Stomach (tissue), 9 donors: ENCODE results near the gene CAPN3. TPM values are rescaled to one million over a fixed set of nuclear protein-coding genes. Genes with fewer than 3 reads are reported as not detected.

Source experiments
- DNase-seq, 2 donors: peaks; one replicate each; pipeline versions ENCODE4 v3.0.0 to v3.0.0-alpha.2; 2013 to 2019
- H3K27ac ChIP-seq, 5 donors: fragments of 200-600 bp in 4 of 5; sonication (generic) in 4 of 5; one replicate each; pipeline ENCODE4 v1.5.1; 2013 to 2019; ENCODE audit warnings: mild to moderate bottlenecking in 1 of 5, moderate library complexity in 1 of 5
- H3K27me3 ChIP-seq, 3 donors: fragments of 200-600 bp; sonication (generic); one replicate each; pipeline ENCODE4 v1.5.1; 2017 to 2019; ENCODE audit warnings: mixed run types in 1 of 3
- H3K36me3 ChIP-seq, 4 donors: fragments of 200-600 bp; sonication (generic); 1 replicate in 3 of 4; 2 replicates in 1 of 4; pipeline ENCODE4 v1.5.1; 2016 to 2019
- H3K4me1 ChIP-seq, 4 donors: fragments of 200-600 bp; sonication (generic); one replicate each; pipeline ENCODE4 v1.5.1; 2016 to 2019
- H3K4me3 ChIP-seq, 4 donors: fragments of 200-600 bp; sonication (generic) in 3 of 4; one replicate each; pipeline ENCODE4 v1.5.1; 2016 to 2019; ENCODE audit warnings: mild to moderate bottlenecking in 1 of 4
- H3K9me3 ChIP-seq, 4 donors: fragments of 200-600 bp; sonication (generic); one replicate each; pipeline ENCODE4 v1.5.1; 2016 to 2019
- CTCF ChIP-seq, 7 experiments: fragments of 450-650 bp in 4 of 7; fragments of 200-600 bp in 3 of 7; sonication (generic) in 3 of 7; IDR thresholded peaks; one replicate each; pipeline ENCODE4 v1.5.1; 2016 to 2019; ENCODE audit warnings: antibody characterized with exemption in 7 of 7, control low read depth in 2 of 7, mild to moderate bottlenecking in 1 of 7
- EP300 ChIP-seq: sonication (generic); formaldehyde crosslinking; IDR thresholded peaks from one replicate; pipeline ENCODE4 v1.6.1; 2017; ENCODE audit warnings: antibody characterized with exemption
- POLR2A ChIP-seq, 4 donors: fragments of 450-650 bp; IDR thresholded peaks; one replicate each; pipeline ENCODE4 v1.6.1; 2016; ENCODE audit warnings: antibody characterized with exemption in 4 of 4, control low read depth in 2 of 4, mild to moderate bottlenecking in 1 of 4, moderate library complexity in 1 of 4
- POLR2AphosphoS5 ChIP-seq, 3 donors: sonication (generic); formaldehyde crosslinking; IDR thresholded peaks; one replicate each; pipeline ENCODE4 v1.6.1; 2016; ENCODE audit warnings: antibody characterized with exemption in 3 of 3
- WGBS, 5 donors: extraction: QIAGEN DNeasy Blood & Tissue Kit in 3 of 5; methylation state at CpG; one replicate each; pipeline versions ENCODE4 v1.1.5 to v1.1.7; 2013 to 2018; 5-methylcytosine and 5-hydroxymethylcytosine counted together
- intact Hi-C: fragments of 100-400 bp; cut with DNase I; formaldehyde crosslinking; loops from one replicate; pipeline ENCODE4 v1.15.1; 2023; ENCODE audit warnings: low total_unique reads
- polyA plus RNA-seq, 3 donors: library from polyadenylated mRNA; stranded (reverse); fragments of 200-250 nt; gene quantifications; one replicate each; pipeline ENCODE4 v1.2.3, GENCODE V29; 2013
- total RNA-seq, 5 donors: library from RNA; depleted of rRNA; stranded (reverse); fragments of >200 nt; gene quantifications; one replicate each; pipeline versions ENCODE4 v1.1.0 to v1.2.3, GENCODE V29; 2014 to 2016
- donor health status: healthy with polysubstance abuse.
- donor health status: Bipolar disorder and iron deficiency.
- donor health status: healthy.

Gene CAPN3
- total and polyA plus RNA-seq, 8 donors: 0.29 to 244 (median 10.9) TPM

- Histone ChIP-seq H3K9me3 (no peaks in the 10 kb centered on the region), H3K27me3 (no peaks in the 10 kb centered on the region), H3K27ac (no peak overlapping the region), H3K4me3 (no peak overlapping the region), H3K36me3 (peaks cover 38 to 97% (median 94%) of the 10 kb centered on the region in 4 donors), H3K4me1 (peaks cover 0 to 2% (median 0%) of the 10 kb centered on the region in 4 donors)
- DNase-seq: no peak
- WGBS, 5 donors: 79 to 89% (median 82%) methylated on average over 5 of the region's 5 CpGs
- TF ChIP-seq EP300: no peak
- no peak for TF ChIP-seq POLR2AphosphoS5 (IDR thresholded peaks at IDR 0.05)
- TF ChIP-seq POLR2A (IDR thresholded peaks at IDR 0.05): no peak
- TF ChIP-seq CTCF (IDR thresholded peaks at IDR 0.05): no peak
- intact Hi-C loops: no loop called here
Observed at GRCh38 chr15:42444415-42445063, 85.2 kb downstream of the CAPN3 start.

GRCh38 chr15:42445551-42445950, 86.2 kb downstream of the CAPN3 start:
- H3K27ac ChIP-seq: no peak overlapping the region
- DNase-seq: no peak
- H3K27me3 ChIP-seq: no peaks in the 10 kb centered on the region
- no peak for TF ChIP-seq POLR2A (IDR thresholded peaks at IDR 0.05)
- TF ChIP-seq POLR2AphosphoS5 (IDR thresholded peaks at IDR 0.05): no peak
- TF ChIP-seq EP300: no peak
- no peak for TF ChIP-seq CTCF (IDR thresholded peaks at IDR 0.05)
- no peak overlapping the region for H3K4me3 ChIP-seq
- intact Hi-C loops: no loop called here
- peaks cover 0 to 6% (median 0%) of the 10 kb centered on the region in 4 donors for H3K4me1 ChIP-seq
- H3K36me3 ChIP-seq: peaks cover 37 to 98% (median 96%) of the 10 kb centered on the region in 4 donors
- no peaks in the 10 kb centered on the region for H3K9me3 ChIP-seq

GRCh38 chr15:42447599-42447998, 88.3 kb downstream of the CAPN3 start:
- intact Hi-C loops: no loop called here

GRCh38 chr15:42448281-42448680, 89.0 kb downstream of the CAPN3 start:
- TF ChIP-seq EP300 (no peak), POLR2A (IDR thresholded peaks at IDR 0.05) (no peak), POLR2AphosphoS5 (IDR thresholded peaks at IDR 0.05) (no peak), CTCF (IDR thresholded peaks at IDR 0.05) (no peak)
- Histone ChIP-seq H3K27me3 (no peaks in the 10 kb centered on the region), H3K9me3 (no peaks in the 10 kb centered on the region), H3K36me3 (peaks cover 27 to 93% (median 91%) of the 10 kb centered on the region in 4 donors), H3K4me1 (peaks cover 0 to 6% (median 0%) of the 10 kb centered on the region in 4 donors), H3K27ac (no peak overlapping the region), H3K4me3 (no peak overlapping the region)
- 96 to 99% (median 97%) methylated on average over 6 of the region's 6 CpGs for WGBS, 5 donors
- no peak for DNase-seq
- intact Hi-C loops: no loop called here

More at GRCh38 chr15:42447599-42447998, 88.3 kb downstream of the CAPN3 start:
- no peaks in the 10 kb centered on the region for H3K9me3 ChIP-seq
- no peak for TF ChIP-seq POLR2A (IDR thresholded peaks at IDR 0.05)
- TF ChIP-seq POLR2AphosphoS5 (IDR thresholded peaks at IDR 0.05): no peak
- no peak for TF ChIP-seq EP300
- TF ChIP-seq CTCF (IDR thresholded peaks at IDR 0.05): no peak
- H3K27ac ChIP-seq: no peak overlapping the region
- H3K27me3 ChIP-seq: no peaks in the 10 kb centered on the region
- WGBS, 5 donors: 90 to 98% (median 96%) methylated on average over 2 of the region's 2 CpGs
- peaks cover 34 to 96% (median 94%) of the 10 kb centered on the region in 4 donors for H3K36me3 ChIP-seq
- no peak for DNase-seq
- peaks cover 0 to 6% (median 0%) of the 10 kb centered on the region in 4 donors for H3K4me1 ChIP-seq
- no peak overlapping the region for H3K4me3 ChIP-seq
